HCT116 (cell line): Measurements from ENCODE around the gene NKPD1. TPM values are rescaled to one million over a fixed set of nuclear protein-coding genes. Genes with fewer than 3 reads are reported as not detected.

Experiments
- ATAC-seq: fragments of 200-7000 bp; cut with Tn5 transposase; 2 replicates; pipeline ENCODE4 v1.9.1; 2020; ENCODE audit warnings: mild to moderate bottlenecking, moderate library complexity
- BruUV-seq: library from RNA; stranded (reverse); fragments of 400-500 nt; replicated peaks from 2 replicates; lab custom pipeline; 2021; lab: Mats Ljungman, UMichigan
- CTCF ChIA-PET: fragments of 300-600 bp; sonication (Branson Sonifier 250); formaldehyde crosslinking; loops from one replicate; lab custom pipeline; 2021; ENCODE audit warnings: antibody characterized with exemption; lab: Charles Lee
- POLR2A ChIA-PET: fragments of 300-600, 350-600 bp; sonication (Branson Sonifier 250); formaldehyde crosslinking; loops from one replicate; lab custom pipeline; 2021; ENCODE audit warnings: antibody characterized with exemption; lab: Charles Lee
- RAD21 ChIA-PET, 2 experiments: fragments of 300-600 bp; sonication (Branson Sonifier 250); formaldehyde crosslinking; loops; one replicate each; lab custom pipeline; 2023; ENCODE audit warnings: low total read pairs in 2 of 2; ENCODE audit not compliant: uncharacterized antibody in 2 of 2, unreplicated experiment in 2 of 2, low non-redundant PET in 1 of 2; lab: Charles Lee
- DNase-seq: peaks from one replicate; pipeline ENCODE4 v3.0.0-alpha.2; 2010; ENCODE audit warnings: low read depth, low spot score
- H2AFZ ChIP-seq: fragments of 200-600 bp; shearing (Covaris generic), sonication (generic); 2 replicates; pipeline ENCODE4 v1.6.1; 2017; ENCODE audit warnings: low read depth, mixed run types, mixed read lengths, antibody characterized with exemption, low read length; ENCODE audit not compliant: poor library complexity, severe bottlenecking
- H3K27ac ChIP-seq: 2 replicates; pipeline ENCODE4 v1.5.1; 2012; ENCODE audit warnings: low read depth, low read length
- H3K27me3 ChIP-seq: fragments of 200-600 bp; sonication (generic); 2 replicates; pipeline ENCODE4 v1.6.1; 2016; ENCODE audit warnings: mixed run types, low read length, mixed read lengths; ENCODE audit not compliant: insufficient read depth
- H3K36me3 ChIP-seq, 2 experiments: fragments of 200-500 bp in 1 of 2; fragments of 200-600 bp in 1 of 2; sonication (Bioruptor generic) in 1 of 2; sonication (generic) in 1 of 2; 2 replicates each; pipeline versions ENCODE4 v1.5.1 to v1.6.1; 2014 to 2016; ENCODE audit warnings: low read length in 2 of 2, inconsistent platforms in 1 of 2, mixed read lengths in 1 of 2, mixed run types in 1 of 2; ENCODE audit not compliant: insufficient read depth in 2 of 2, control insufficient read depth in 1 of 2
- H3K4me1 ChIP-seq, 2 experiments: fragments of 200-600 bp in 1 of 2; sonication (generic) in 1 of 2; 2 replicates each; pipeline versions ENCODE4 v1.5.1 to v1.6.1; 2012 to 2017; ENCODE audit warnings: low read length in 2 of 2, inconsistent platforms in 1 of 2, mild to moderate bottlenecking in 1 of 2, mixed read lengths in 1 of 2, mixed run types in 1 of 2, moderate library complexity in 1 of 2; ENCODE audit not compliant: insufficient read depth in 2 of 2, control insufficient read depth in 1 of 2
- H3K4me2 ChIP-seq: fragments of 200-600 bp; sonication (generic); 2 replicates; pipeline ENCODE4 v1.6.1; 2017; ENCODE audit warnings: mixed run types, low read length, mixed read lengths
- H3K4me3 ChIP-seq, 2 experiments: fragments of 200-600 bp in 1 of 2; sonication (generic) in 1 of 2; replicated peaks in 1 of 2; 2 replicates each; pipeline ENCODE4 v1.5.1; 2011 to 2016; ENCODE audit warnings: low read length in 2 of 2, control low read depth in 1 of 2, low read depth in 1 of 2, mild to moderate bottlenecking in 1 of 2, mixed read lengths in 1 of 2, mixed run types in 1 of 2
- H3K79me2 ChIP-seq: fragments of 200-600 bp; sonication (generic); 2 replicates; pipeline ENCODE4 v1.6.1; 2017; ENCODE audit warnings: mild to moderate bottlenecking, mixed run types, low read length, moderate library complexity, mixed read lengths; ENCODE audit not compliant: insufficient read depth
- H3K9ac ChIP-seq: fragments of 200-600 bp; sonication (generic); 2 replicates; pipeline ENCODE4 v1.6.1; 2016; ENCODE audit warnings: low read length, mixed read lengths
- H3K9me2 ChIP-seq: fragments of 200-600 bp; sonication (generic), shearing (Covaris generic); 2 replicates; pipeline ENCODE4 v1.6.1; 2017; ENCODE audit warnings: mixed run types, mild to moderate bottlenecking, moderate library complexity; ENCODE audit not compliant: insufficient read depth
- H3K9me3 ChIP-seq, 2 experiments: fragments of 200-500 bp in 1 of 2; fragments of 200-600 bp in 1 of 2; sonication (Bioruptor generic) in 1 of 2; sonication (generic) in 1 of 2; 2 replicates each; pipeline ENCODE4 v1.6.1; 2014 to 2017; ENCODE audit warnings: low read length in 2 of 2, mixed read lengths in 2 of 2, inconsistent platforms in 1 of 2, low read depth in 1 of 2, mild to moderate bottlenecking in 1 of 2, mixed run types in 1 of 2, moderate library complexity in 1 of 2; ENCODE audit not compliant: control insufficient read depth in 1 of 2, insufficient read depth in 1 of 2
- H4K20me1 ChIP-seq: fragments of 200-600 bp; sonication (generic), shearing (Covaris generic); 2 replicates; pipeline ENCODE4 v1.6.1; 2017; ENCODE audit warnings: mixed run types, mild to moderate bottlenecking, moderate library complexity; ENCODE audit not compliant: insufficient read depth
- CBX3 ChIP-seq: IDR thresholded peaks from 2 replicates; pipeline ENCODE4 v1.6.1; 2012; ENCODE audit warnings: low read depth
- CEBPB ChIP-seq: IDR thresholded peaks from 2 replicates; pipeline ENCODE4 v1.6.1; 2012; ENCODE audit warnings: low read depth
- CTCF ChIP-seq, 3 experiments: fragments of 200-600 bp in 1 of 3; sonication (generic) in 1 of 3; IDR thresholded peaks in 2 of 3; conservative IDR thresholded peaks in 1 of 3; 2 replicates each; pipeline ENCODE4 v1.5.1; 2012 to 2017; ENCODE audit warnings: low read depth in 2 of 3, low read length in 2 of 3, antibody characterized with exemption in 1 of 3, borderline replicate concordance in 1 of 3, control low read depth in 1 of 3, mild to moderate bottlenecking in 1 of 3, mixed read lengths in 1 of 3, mixed run types in 1 of 3, moderate library complexity in 1 of 3; ENCODE audit not compliant: insufficient read depth in 1 of 3
- EGR1 ChIP-seq: IDR thresholded peaks from 2 replicates; pipeline ENCODE4 v1.6.1; 2012; ENCODE audit warnings: low read depth
- ELF1 ChIP-seq: IDR thresholded peaks from 2 replicates; pipeline ENCODE4 v1.6.1; 2012; ENCODE audit warnings: low read depth, borderline replicate concordance
- EZH2 ChIP-seq: fragments of 200-600 bp; sonication (generic); IDR thresholded peaks from 2 replicates; pipeline ENCODE4 v1.6.1; 2017; ENCODE audit warnings: antibody characterized with exemption, mixed run types
- JUND ChIP-seq: IDR thresholded peaks from 2 replicates; pipeline ENCODE4 v1.6.1; 2012
- MAX ChIP-seq: IDR thresholded peaks from 2 replicates; pipeline ENCODE4 v1.6.1; 2012
- REST ChIP-seq: IDR thresholded peaks from 2 replicates; pipeline ENCODE4 v1.6.1; 2012; ENCODE audit warnings: low read depth
- SRF ChIP-seq: IDR thresholded peaks from 2 replicates; pipeline ENCODE4 v1.6.1; 2012; ENCODE audit warnings: low read depth
- TCF7L2 ChIP-seq: IDR thresholded peaks from 2 replicates; pipeline ENCODE4 v1.7.0; 2011; ENCODE audit warnings: borderline replicate concordance, inconsistent platforms; ENCODE audit not compliant: insufficient read depth, insufficient read length; ENCODE audit errors: extremely low read depth
- ZBTB33 ChIP-seq: IDR thresholded peaks from 2 replicates; pipeline ENCODE4 v1.6.1; 2011; ENCODE audit warnings: mild to moderate bottlenecking, low read length, moderate library complexity; ENCODE audit not compliant: insufficient replicate concordance; ENCODE audit errors: extremely low read depth
- ZFX ChIP-seq: fragments of 450-650 bp; IDR thresholded peaks from 2 replicates; pipeline ENCODE4 v1.6.1; 2017
- ZNF274 ChIP-seq: fragments of 200-500 bp; sonication (Bioruptor generic); IDR thresholded peaks from 2 replicates; pipeline ENCODE4 v1.6.1; 2014; ENCODE audit warnings: mild to moderate bottlenecking, low read depth, low read length, inconsistent platforms
- intact Hi-C: fragments of 100-400 bp; cut with micrococcal nuclease; formaldehyde crosslinking; loops from 2 replicates; pipeline ENCODE4 v1.10.0; 2022
- total RNA-seq: library from RNA; stranded (reverse); gene quantifications from one replicate; pipeline ENCODE4 v1.2.1, GENCODE V29; 2021; ENCODE audit not compliant: unreplicated experiment

NKPD1 gene
- total RNA-seq, 1 experiment from 2014 or later: 0.64 TPM

- peaks cover 57% of the 10 kb centered on the region for H3K79me2 ChIP-seq
- intact Hi-C loops: no loop called here
- CTCF ChIA-PET: interaction anchor here (1.5 kb wide), 1 partner anchor 14 kb away, joined by 4 read pairs; no protein-coding TSS in a partner anchor
Measured at GRCh38 chr19:45130236-45130635, 30.5 kb downstream of the NKPD1 start.

More at GRCh38 chr19:45130236-45130635, 30.5 kb downstream of the NKPD1 start:
- Histone ChIP-seq H2AFZ (no peak overlapping the region), H3K9me2 (no peaks in the 10 kb centered on the region), H3K36me3 (no peaks in the 10 kb centered on the region), H3K4me1 (peaks cover 12 to 23% of the 10 kb centered on the region in 2 experiments; a peak in 3 of 4 replicates), H3K4me2 (peak overlapping the region; percentile 40; the same call in 1 of the 2 replicates), H3K9ac (no peak overlapping the region), H3K27ac (no peak overlapping the region), H3K9me3 (no peaks in the 10 kb centered on the region), H4K20me1 (no peaks in the 10 kb centered on the region), H3K4me3 (no peak overlapping the region), H3K27me3 (no peaks in the 10 kb centered on the region)
- TF ChIP-seq MAX (no peak), CEBPB (no peak), ELF1 (no peak), REST (no peak), CBX3 (no peak), EZH2 (no peak), ZNF274 (no peak), SRF (no peak), EGR1 (no peak), CTCF (IDR thresholded peaks at IDR 0.05 in 2 of 3, conservative IDR thresholded peaks at IDR 0.05 in 1 of 3; ENCODE audit: borderline replicate concordance in 1 of 3, insufficient read depth in 1 of 3, low read depth in 2 of 3, low read length in 2 of 3) (no peak), ZFX (no peak), JUND (no peak), TCF7L2 (no peak), ZBTB33 (no peak)
- DNase-seq (no peak), ATAC-seq (no peak)
- no TSS peak for BruUV-seq
- ChIA-PET POLR2A (no interaction called here), RAD21 (no interaction called here)
